Stimulated activated naive CD8-positive, alpha-beta T cell treated with anti-CD3 and anti-CD28 coated beads, Interleukin-15, amount 100 ng/mL, for 72 hours (primary cell): ENCODE data around the gene PDIA2.
A peak's percentile ranks its signal among the peaks of the same experiment; 100 is the strongest.
"Not testable (repeated sequence)": the region's sequence is repeated elsewhere in the genome, so short reads cannot be mapped to it uniquely, and the experiment has no call there.

ENCODE experiments used
- ATAC-seq: fragments of 150-1000 bp; cut with Tn5 transposase; 2 replicates; pipeline ENCODE4 v1.10.0; 2021; ENCODE audit warnings: mild to moderate bottlenecking, moderate library complexity
- DNase-seq, 2 donors: peaks; one replicate each; pipeline ENCODE4 v3.0.0; 2021 to 2022
- H3K27ac Mint-ChIP-seq, 2 donors: one replicate each; pipeline ENCODE4 v1.8.0; 2022; ENCODE audit warnings: mild to moderate bottlenecking in 2 of 2, mixed read lengths in 2 of 2, moderate library complexity in 2 of 2
- H3K27me3 Mint-ChIP-seq: one replicate; pipeline ENCODE4 v1.8.0; 2022; ENCODE audit warnings: mixed read lengths
- H3K4me1 Mint-ChIP-seq: one replicate; pipeline ENCODE4 v1.8.0; 2022; ENCODE audit warnings: mild to moderate bottlenecking, mixed read lengths
- H3K4me3 Mint-ChIP-seq, 2 donors: one replicate each; pipeline ENCODE4 v1.8.0; 2022; ENCODE audit warnings: mild to moderate bottlenecking in 2 of 2, mixed read lengths in 2 of 2, moderate library complexity in 1 of 2
- H3K9me3 Mint-ChIP-seq, 2 donors: one replicate each; pipeline ENCODE4 v1.8.0; 2022; ENCODE audit warnings: mixed read lengths in 2 of 2

The PDIA2 gene

GRCh38 chr16:259226-259625, 23.7 kb upstream of the PDIA2 start:
- H3K4me3 Mint-ChIP-seq: no peak overlapping the region
- no peak for ATAC-seq

GRCh38 chr16:259814-260253, 23.1 kb upstream of the PDIA2 start:
- Mint-ChIP-seq H3K27me3 (no peaks in the 10 kb centered on the region), H3K4me3 (no peak overlapping the region), H3K27ac (no peak overlapping the region), H3K9me3 (no peaks in the 10 kb centered on the region), H3K4me1 (peaks cover 5% of the 10 kb centered on the region)
- ATAC-seq (no peak), DNase-seq (no peak)

More at GRCh38 chr16:259226-259625, 23.7 kb upstream of the PDIA2 start:
- H3K9me3 Mint-ChIP-seq: no peaks in the 10 kb centered on the region
- no peaks in the 10 kb centered on the region for H3K27me3 Mint-ChIP-seq
- peak overlapping the region; percentile 59 to 72 for H3K27ac Mint-ChIP-seq
- DNase-seq: no peak
- H3K4me1 Mint-ChIP-seq: peaks cover 10% of the 10 kb centered on the region

- H3K27ac Mint-ChIP-seq: no peak overlapping the region
- no peak for ATAC-seq
- H3K4me3 Mint-ChIP-seq: no peak overlapping the region
- H3K27me3 Mint-ChIP-seq: no peaks in the 10 kb centered on the region
- H3K9me3 Mint-ChIP-seq: no peaks in the 10 kb centered on the region
- H3K4me1 Mint-ChIP-seq: peaks cover 5% of the 10 kb centered on the region
- DNase-seq: no peak
Measured at GRCh38 chr16:260326-260725, 22.6 kb upstream of the PDIA2 start.

GRCh38 chr16:261031-261691, 21.8 kb upstream of the PDIA2 start:
- H3K9me3 Mint-ChIP-seq: no peaks in the 10 kb centered on the region
- ATAC-seq (no peak), DNase-seq (no peak)
- H3K27ac Mint-ChIP-seq: no peak overlapping the region
- no peaks in the 10 kb centered on the region for H3K27me3 Mint-ChIP-seq
- H3K4me3 Mint-ChIP-seq: no peak overlapping the region
- H3K4me1 Mint-ChIP-seq: no peaks in the 10 kb centered on the region

GRCh38 chr16:262121-262745, 20.7 kb upstream of the PDIA2 start:
- no peak for ATAC-seq
- Mint-ChIP-seq H3K27ac (no peak overlapping the region), H3K9me3 (no peaks in the 10 kb centered on the region), H3K4me3 (no peak overlapping the region), H3K27me3 (no peaks in the 10 kb centered on the region), H3K4me1 (no peaks in the 10 kb centered on the region)
- no peak for DNase-seq

GRCh38 chr16:263182-263774, 19.7 kb upstream of the PDIA2 start:
- ATAC-seq: no peak
- DNase-seq: no peak
- peaks cover 0 to 5% of the 10 kb centered on the region in 2 donors for H3K9me3 Mint-ChIP-seq

GRCh38 chr16:263944-264343, 19.0 kb upstream of the PDIA2 start:
- Mint-ChIP-seq H3K9me3 (peaks cover 0 to 5% of the 10 kb centered on the region in 2 donors), H3K27ac (peak overlapping the region in 1 of 2 donors; percentile 60), H3K4me1 (no peaks in the 10 kb centered on the region), H3K27me3 (no peaks in the 10 kb centered on the region), H3K4me3 (no peak overlapping the region)
- ATAC-seq: no peak
- DNase-seq: no peak

More at GRCh38 chr16:263182-263774, 19.7 kb upstream of the PDIA2 start:
- no peak overlapping the region for H3K27ac Mint-ChIP-seq
- no peaks in the 10 kb centered on the region for H3K4me1 Mint-ChIP-seq
- H3K27me3 Mint-ChIP-seq: no peaks in the 10 kb centered on the region
- no peak overlapping the region for H3K4me3 Mint-ChIP-seq

GRCh38 chr16:264440-264951, 18.5 kb upstream of the PDIA2 start:
- no peak for DNase-seq
- Mint-ChIP-seq H3K9me3 (peaks cover 0 to 5% of the 10 kb centered on the region in 2 donors), H3K27ac (peak overlapping the region in 1 of 2 donors; percentile 60), H3K27me3 (no peaks in the 10 kb centered on the region), H3K4me3 (no peak overlapping the region), H3K4me1 (no peaks in the 10 kb centered on the region)
- ATAC-seq: no peak

GRCh38 chr16:265002-265529, 17.9 kb upstream of the PDIA2 start:
- H3K9me3 Mint-ChIP-seq: peaks cover 0 to 5% of the 10 kb centered on the region in 2 donors
- H3K27ac Mint-ChIP-seq: no peak overlapping the region
- no peaks in the 10 kb centered on the region for H3K4me1 Mint-ChIP-seq
- no peak overlapping the region for H3K4me3 Mint-ChIP-seq
- DNase-seq: no peak
- no peak for ATAC-seq
- H3K27me3 Mint-ChIP-seq: no peaks in the 10 kb centered on the region

- no peak overlapping the region for H3K4me3 Mint-ChIP-seq
- no peak for ATAC-seq
- DNase-seq: no peak
- no peaks in the 10 kb centered on the region for H3K4me1 Mint-ChIP-seq
- peaks cover 0 to 5% of the 10 kb centered on the region in 2 donors for H3K9me3 Mint-ChIP-seq
- H3K27ac Mint-ChIP-seq: no peak overlapping the region
- no peaks in the 10 kb centered on the region for H3K27me3 Mint-ChIP-seq
Measured at GRCh38 chr16:265711-266110, 17.3 kb upstream of the PDIA2 start.

GRCh38 chr16:266258-267164, 16.5 kb upstream of the PDIA2 start:
- Mint-ChIP-seq H3K4me3 (no peak overlapping the region), H3K4me1 (no peaks in the 10 kb centered on the region), H3K27ac (no peak overlapping the region), H3K9me3 (peaks cover 0 to 5% of the 10 kb centered on the region in 2 donors), H3K27me3 (no peaks in the 10 kb centered on the region)
- DNase-seq (no peak), ATAC-seq (no peak)

- not testable (repeated sequence) for H3K9me3 Mint-ChIP-seq, H3K4me3 Mint-ChIP-seq, H3K4me1 Mint-ChIP-seq, ATAC-seq, H3K27ac Mint-ChIP-seq, DNase-seq, H3K27me3 Mint-ChIP-seq
Measured at GRCh38 chr16:267562-267961, 15.4 kb upstream of the PDIA2 start.

- Mint-ChIP-seq H3K4me3 (no peak overlapping the region), H3K27ac (no peak overlapping the region), H3K27me3 (no peaks in the 10 kb centered on the region), H3K9me3 (peaks cover 0 to 5% of the 10 kb centered on the region in 2 donors), H3K4me1 (no peaks in the 10 kb centered on the region)
- DNase-seq: no peak
- no peak for ATAC-seq
Measured at GRCh38 chr16:268141-269053, 14.6 kb upstream of the PDIA2 start.

GRCh38 chr16:269061-269796, 13.7 kb upstream of the PDIA2 start:
- no peak for ATAC-seq
- peak overlapping the region in 1 of 2 donors; percentile 19 for H3K27ac Mint-ChIP-seq
- no peaks in the 10 kb centered on the region for H3K27me3 Mint-ChIP-seq
- H3K4me1 Mint-ChIP-seq: no peaks in the 10 kb centered on the region
- DNase-seq: no peak
- H3K9me3 Mint-ChIP-seq: peaks cover 0 to 5% of the 10 kb centered on the region in 2 donors
- H3K4me3 Mint-ChIP-seq: no peak overlapping the region
